GM21825 (cell line): ENCODE measurements around the gene VAV2.
"Not testable (repeated sequence)": the region's sequence is repeated elsewhere in the genome, so short reads cannot be mapped to it uniquely, and the experiment has no call there.

Source experiments
- ATAC-seq: cut with Tn5 transposase; IDR thresholded peaks from one replicate; pipeline ENCODE4 v1.9.1; 2021; ENCODE audit warnings: mild to moderate bottlenecking, moderate library complexity; ENCODE audit not compliant: unreplicated experiment

VAV2 gene

DNA sequence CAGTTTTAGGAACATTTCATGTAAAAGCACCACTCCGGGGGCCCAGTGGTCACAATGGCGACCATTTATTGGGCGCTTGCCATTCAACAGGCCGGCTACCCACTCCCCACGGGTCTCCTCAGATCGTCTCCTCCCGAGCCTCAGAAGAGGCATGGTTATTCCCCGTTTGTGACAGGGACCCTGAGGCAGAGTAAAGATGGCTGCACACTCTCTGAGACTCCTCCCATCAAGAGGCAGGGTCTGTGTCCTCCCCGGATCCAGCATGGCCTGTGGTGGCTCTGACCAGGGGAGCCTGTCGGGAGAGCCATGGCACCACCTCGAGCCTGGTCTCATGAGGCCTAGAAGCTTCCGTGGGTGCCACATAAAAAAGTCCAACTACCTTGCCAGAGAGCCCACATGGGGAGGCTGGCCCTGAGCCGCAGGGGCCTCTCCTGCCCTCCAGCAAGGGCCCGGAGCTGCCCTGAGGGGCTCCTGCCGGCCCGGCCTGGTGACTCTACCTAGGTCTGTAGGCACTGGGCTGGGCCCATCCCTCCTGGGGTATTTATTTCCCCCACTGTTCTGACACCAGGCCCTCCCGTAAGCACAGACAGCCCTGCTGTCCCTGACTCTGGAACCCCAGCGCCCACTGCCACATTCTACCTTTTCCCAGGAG lies 90.8 kb downstream of the VAV2 start:
- no peak for ATAC-seq

DNA sequence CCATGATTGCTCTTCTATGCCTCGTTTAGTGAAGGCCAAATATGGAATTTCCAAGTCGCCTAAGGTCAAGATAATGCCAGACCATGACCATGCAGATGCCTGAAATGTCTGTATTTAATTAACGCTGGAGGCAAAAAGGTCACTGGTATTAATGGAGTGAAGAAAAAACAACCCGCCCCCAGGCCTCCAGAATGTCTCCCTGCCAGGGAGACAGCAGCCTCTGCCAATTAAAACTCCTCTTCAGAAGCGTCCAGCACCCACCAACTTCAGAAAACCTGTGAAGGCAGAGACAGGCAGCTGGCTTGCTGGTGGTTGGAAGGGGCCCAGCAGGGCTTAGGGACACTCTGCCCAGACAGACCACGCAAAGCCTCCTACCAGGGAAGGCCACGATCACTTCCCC lies 94.4 kb downstream of the VAV2 start:
- ATAC-seq: no peak

DNA sequence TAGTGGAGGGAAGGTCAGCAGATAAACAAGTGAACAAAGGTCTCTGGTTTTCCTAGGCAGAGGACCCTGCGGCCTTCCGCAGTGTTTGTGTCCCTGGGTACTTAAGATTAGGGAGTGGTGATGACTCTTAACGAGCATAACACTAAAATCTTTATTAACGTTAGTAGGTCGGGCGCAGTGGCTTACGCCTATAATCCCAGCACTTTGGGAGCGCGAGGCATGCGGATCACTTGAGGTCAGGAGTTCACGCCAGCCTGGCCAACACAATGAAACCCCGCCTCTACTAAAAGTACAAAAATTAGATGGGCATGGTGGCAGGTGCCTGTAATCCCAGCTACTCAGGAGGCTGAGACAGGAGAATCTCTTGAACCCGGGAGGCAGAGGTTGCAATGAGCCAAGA lies 96.1 kb downstream of the VAV2 start:
- ATAC-seq: not testable (repeated sequence)

DNA sequence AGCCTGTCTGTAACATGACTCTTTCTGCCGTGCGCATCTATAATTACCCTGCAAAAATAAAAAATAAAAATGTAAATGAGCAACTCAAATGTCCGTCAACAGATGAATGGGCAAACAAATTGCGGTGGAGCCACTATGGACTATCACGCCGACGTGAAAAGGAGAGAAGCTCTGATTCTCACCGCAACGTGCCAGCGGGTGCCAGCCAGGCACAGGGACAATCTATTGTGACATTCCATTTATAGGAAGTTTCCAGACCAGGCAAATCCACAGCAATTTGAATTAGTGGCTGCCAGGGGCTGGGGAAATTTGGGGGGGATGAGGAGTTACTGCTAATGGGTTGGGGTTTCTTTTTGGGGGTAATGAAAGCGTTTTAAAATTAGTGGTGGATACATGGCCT lies 96.8 kb downstream of the VAV2 start:
- ATAC-seq: no peak

DNA sequence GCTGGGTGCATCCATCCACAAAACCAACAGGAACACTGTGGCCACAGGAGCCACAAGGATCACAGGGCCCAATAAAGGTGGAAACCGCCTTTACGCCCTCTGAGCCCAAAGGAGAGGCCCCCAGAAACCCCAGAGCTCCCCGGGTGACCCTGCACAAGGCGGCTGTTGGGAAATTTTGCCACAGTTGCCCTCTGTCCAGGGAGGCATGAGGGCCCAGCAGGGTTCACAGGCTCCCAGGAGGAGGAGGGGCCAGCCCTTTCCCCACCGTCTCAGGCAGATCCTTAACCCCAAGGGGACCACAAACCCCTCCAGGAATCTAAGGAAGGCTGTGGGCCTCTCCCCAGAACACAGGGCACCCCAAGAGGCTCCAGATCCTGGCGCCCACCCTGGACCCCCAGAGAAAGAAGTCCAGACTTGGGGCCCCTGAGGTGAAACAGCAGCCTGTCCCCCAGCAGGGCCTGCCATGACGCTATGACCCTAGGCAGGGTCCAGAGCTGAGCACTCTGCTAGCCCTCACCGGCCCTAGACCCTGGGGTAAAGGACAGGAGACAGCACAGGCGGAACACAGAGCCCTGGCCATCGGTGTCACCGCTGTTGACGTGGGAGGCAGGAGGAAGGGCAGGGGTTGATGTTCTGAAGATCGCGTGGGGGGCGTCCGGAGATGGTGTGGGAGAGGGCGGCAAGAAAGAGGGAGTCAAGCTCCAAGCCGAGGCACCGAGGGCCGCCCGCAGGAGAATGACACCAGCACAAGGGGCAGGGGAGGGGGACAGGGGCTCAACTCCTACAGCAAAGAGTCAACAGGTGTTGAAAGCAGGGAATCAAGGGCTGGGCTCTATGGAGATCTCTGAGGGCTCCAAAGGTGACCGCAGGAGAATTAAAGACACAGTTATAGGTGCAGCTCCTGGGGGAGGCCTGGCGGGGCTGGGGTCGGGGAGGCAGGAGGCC lies 97.5 kb downstream of the VAV2 start:
- ATAC-seq: no peak

DNA sequence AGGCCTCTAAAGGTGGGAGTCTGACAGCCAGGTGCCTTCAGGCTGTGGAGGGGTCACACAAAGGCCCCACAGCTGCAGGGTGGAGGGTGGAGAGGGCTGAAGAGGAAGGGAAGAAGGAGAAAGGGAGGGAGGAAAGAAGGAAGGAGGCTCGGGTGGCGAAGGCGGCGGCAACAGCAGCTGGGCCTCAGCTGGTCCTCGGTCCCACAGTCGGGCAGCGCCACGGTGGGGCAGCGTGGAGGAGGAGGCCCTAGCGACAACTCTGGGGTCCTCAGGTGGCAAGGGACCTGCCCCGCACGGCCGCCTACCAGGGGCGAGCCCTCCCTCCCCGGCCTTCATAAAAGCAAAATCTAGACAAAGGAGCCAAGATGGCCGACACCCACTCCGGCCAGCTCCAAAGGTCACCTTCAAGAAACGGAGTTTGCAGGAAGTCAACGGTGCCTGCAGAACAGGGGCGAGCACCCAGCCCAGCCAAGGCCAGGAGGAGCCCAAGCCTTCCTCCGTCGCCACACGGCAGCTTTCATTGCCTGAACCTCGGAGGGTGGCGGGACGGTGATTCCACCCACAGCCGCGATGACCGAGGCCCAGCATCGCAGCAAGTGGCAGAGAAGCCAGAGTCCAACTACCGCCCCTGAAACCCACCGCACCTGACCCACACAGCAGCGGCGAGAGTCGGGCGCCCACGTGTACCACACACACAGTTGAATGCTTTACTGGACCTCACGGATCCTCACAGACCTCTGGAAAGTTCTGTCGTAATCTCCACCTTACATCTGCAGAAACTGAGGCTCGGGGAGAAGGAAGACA lies 98.7 kb downstream of the VAV2 start:
- ATAC-seq: no peak

DNA sequence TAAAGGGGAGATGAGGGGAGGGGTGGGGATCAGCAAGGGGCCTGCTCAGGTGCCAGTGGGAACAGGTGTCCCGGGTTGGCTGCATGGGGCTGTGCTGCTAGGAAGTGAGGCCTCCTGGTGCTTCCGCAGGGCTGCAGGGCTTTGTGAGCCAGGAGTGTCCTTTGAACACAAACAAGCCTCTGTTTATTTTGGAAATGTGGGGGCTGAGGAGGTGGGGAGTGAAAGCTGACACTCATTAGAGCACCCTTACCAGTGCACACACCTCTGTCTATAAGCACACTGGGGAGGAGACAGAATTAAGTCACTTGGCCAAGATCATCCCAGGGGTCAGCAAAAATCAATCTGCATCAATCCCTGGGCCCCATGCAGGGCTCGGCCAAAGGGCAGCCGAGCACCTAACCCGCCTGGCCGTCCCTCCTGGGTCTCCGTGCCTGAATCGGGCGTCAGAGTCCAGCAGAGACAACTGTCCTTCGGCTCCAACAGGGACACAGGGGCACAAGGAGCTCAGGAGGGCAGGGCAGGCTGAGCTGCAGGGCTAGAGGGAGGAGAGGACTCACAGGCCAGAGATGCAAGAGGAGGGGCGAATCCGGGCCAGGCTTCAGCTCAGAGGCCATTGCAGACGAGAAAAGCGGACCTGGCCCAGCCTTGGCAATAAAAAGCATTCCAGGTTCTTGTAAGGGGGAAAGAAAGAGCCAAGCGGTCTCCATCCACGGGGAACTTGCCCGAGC lies 99.8 kb downstream of the VAV2 start:
- ATAC-seq: no peak

DNA sequence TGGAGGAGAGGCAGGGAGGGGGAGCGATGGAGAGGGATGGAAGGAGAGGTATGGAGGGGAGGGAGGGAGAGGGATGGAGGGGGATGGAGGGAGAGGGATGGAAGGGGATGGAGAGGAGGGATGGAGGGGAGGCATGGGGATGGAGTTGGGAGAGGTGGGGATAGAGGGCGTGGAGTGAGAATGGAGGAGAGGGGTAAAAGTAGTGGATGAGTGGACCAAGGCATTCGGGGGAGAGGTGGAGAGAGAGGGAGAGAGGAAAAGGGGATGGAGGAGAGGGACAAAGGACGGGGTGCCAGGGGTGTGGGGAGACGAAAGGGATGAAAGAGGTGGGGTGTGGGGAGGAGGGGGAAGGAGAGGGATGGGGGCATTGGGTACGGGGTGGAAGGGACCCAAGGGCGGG lies 100.4 kb downstream of the VAV2 start:
- no peak for ATAC-seq

DNA sequence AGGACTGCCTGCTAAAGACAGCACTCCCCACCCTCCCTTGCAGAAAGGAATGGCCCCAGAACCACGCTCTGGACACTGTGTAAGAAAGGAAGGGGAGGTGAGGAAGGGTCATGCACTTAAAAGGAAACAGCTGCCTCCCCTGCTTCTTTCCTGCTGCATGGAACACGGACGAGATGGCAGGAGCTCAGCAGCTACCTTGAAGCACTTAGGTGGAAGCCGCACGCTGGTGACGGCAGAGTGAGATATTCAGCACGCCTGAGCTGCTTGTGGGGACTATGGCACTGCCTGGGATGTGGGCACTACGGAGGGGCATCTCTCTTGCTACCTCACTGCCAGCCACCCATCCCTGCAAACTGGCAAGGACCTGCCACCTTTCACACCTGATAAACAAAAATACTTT lies 101.5 kb downstream of the VAV2 start:
- no peak for ATAC-seq

DNA sequence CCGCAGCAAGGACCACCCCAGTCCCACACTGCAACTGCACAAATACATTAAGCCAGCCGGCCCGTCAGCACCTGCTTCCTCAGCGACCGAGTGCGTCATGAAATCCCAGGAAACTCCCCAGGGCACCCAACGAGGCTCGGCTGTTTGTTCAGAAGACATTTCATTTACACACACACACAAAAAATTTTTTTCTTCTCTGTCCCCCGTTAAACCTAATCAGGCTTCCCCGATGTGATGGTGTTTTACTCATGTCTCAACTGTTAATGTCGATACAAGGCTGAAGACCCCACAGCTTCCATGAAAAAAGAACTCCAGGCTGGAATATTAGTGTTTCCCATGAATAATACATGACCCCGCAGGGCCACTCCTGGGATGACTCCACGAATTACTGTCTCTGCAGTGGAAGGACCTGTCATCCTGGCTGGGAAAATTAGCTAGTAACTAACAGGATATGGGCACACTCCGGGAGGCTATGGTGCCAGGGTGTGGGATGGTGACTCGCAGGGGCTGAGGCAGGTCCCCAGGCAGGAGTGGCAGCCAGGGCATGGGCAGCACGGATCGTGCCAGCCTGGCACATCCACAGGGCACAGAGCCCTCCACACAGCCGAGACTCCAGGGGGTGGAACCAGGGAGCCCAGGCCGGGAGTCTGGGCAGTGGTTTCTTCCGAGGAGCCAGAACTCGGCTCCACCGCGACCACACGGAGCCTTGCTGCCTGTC lies 102.4 kb downstream of the VAV2 start:
- ATAC-seq: no peak

DNA sequence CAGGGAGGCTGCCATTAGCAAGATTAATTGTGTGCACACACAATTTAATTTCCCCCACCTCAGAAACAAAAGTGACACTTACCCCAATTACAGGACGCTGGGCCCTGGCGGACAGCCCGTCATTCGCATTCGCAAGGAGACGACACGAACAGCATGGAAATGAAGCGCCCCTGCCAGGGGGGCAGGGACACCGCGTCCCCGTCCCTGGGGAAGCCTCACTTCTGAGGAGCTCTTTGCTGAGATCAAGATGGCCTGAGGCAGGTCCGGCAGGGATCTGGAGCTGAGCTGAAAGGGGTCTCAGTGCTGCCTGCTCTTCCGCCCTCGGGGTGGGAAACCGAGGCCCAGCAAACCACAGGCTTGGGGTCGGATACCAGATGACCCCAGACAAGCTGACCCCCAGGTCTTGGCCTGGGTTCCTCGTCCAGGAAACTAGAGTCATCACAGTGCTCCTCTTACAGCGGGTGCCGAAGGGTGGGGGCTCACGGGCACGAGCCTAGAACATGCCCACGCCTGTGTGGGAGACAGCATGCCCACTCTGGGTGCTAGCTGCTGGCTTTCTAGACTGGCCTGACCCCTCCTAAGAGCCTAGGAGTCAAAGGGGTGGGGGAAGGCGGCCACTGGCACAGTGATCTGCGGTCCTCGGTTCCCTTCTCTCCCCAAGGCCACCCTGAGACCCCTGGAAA lies 103.2 kb downstream of the VAV2 start:
- ATAC-seq: no peak

DNA sequence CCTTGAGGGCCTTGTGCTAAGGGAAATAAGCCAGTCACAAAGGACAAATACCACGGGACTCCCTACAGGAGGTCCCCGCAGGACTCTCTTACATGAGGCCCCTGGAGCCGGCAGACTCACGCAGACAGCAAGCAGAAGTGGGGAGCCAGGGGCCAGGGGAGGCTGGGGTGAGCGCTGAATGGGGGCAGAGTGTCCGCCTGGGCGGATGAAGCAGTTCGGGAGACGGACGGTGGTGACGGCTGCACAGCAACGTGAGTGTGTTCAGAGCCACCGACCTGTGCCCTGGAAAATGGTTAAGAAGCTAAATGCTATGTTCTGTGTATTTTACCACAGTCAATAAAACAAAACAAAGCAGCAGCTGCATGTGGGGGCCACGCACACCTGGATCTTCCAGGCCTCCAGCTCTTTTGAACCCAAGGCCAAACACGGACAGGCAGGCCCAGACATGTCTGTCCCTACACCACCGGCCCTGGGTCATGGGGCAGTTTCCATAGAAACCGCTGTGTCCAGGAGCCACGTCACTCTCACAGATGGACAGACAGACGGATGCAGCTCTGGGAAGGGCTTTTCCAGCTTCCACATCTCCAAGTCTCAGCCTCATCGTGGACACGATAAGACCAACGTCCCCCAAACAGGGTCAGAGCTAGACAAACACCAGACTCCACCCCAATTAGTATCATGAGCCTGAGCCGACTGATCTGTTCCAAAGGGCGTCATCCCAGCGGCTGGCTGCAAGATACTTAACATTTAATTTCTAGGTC lies 103.9 kb downstream of the VAV2 start:
- ATAC-seq: no peak

DNA sequence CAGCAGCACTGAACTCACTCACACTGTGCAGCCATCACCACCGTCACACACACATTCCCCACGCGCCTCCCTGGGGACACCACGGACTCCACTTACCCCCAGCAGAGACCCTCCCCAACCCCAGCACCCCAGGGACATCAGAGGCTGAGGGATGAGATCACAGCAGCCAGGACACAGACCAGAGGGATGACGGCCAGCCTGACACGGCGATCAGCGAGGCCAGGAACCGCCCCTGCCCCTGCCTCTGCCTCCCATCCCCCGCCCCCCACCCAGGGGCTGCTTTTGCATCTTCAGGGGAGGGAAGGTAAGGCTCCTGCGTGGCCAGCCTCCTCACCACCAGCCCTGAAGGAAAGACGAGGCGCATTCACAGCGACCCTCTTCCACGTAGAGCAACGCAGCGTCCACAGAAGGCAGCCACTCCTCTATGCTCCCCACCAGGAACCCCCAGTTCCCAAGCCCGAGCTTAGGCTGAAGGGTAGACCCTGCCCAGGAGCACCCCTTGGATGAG lies 104.5 kb downstream of the VAV2 start:
- no peak for ATAC-seq

DNA sequence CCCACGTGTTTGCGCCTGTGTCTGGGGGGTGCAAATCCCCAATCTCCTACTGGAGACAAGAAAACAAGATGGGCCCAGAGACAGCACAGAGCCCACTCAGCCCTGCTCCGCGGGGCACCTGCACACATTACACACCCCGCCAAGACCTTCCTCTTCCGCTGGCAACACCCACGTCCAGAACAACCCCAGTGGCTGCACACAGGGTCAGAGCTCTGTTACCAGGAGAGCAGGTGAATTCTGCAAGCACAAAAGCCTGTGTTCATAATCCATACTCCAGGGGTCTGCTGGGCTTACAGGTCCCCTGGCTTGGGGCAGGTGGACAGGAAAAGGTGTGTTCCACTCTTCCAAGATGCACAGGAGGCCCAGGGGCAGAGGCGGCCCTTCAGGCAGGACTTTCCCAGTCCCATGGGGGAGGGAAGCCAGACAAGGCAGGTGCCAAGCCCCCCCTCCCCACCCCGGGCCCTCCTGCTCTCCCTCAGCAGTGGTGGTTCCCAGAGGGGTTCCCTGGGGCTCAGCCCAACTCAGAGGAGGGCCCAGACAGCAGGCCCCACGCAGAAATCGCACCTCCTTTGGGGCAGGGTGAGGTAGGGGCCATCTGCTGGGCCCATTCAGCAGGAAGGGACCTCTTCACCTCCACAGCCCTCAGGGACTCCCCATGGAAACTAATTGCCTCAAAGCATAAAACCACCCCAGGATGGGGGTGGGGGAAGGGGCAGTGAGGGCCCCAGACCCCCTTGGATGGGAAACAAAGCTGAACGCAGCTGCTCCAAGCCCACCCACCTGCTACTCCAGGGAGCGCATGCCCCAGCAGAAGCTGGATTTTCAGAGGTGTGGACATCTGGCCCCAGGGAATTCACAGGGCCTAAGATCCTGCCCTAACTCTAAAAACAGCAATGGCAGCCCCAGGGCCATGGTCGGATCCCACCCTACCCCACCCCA lies 105.3 kb downstream of the VAV2 start:
- no peak for ATAC-seq

DNA sequence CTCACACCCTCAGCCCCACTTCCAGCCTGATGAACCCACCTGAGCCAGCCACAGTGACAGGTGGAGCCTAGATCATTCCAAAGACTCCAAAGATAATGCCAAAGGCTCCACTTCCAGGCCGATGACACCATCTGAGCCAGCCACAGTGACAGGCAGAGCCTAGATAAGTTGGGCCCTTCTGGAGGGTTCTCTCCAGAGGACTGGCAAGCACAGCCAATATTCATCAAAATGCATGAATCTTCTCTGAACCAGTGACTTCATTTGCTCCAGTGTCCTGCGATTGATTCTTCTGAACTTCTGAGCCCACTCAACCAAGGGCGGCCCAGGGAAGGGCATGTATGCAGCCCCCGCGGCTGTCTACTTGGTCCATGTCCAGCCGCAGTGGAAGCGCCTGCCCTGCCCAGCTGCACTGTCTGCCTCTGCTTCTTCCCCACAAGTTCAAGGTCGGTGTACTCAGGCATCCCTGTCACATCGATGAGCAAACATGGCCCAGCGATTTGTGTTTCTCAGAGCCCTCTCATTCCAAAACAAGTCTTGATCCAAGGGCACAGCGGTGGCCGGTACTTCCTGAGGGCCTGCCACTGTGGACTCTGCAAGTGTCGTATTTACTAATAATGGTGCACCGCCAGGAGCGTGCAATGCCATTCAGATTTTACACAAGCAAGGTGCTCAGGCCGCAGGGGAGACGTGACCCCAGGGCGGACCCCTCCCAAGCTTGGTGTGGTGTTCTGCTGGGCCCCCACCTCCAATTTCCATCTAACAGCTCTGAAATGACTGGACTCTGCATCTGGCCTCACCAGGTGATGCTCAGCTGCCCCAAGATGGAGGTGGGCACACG lies 107.0 kb downstream of the VAV2 start:
- no peak for ATAC-seq

DNA sequence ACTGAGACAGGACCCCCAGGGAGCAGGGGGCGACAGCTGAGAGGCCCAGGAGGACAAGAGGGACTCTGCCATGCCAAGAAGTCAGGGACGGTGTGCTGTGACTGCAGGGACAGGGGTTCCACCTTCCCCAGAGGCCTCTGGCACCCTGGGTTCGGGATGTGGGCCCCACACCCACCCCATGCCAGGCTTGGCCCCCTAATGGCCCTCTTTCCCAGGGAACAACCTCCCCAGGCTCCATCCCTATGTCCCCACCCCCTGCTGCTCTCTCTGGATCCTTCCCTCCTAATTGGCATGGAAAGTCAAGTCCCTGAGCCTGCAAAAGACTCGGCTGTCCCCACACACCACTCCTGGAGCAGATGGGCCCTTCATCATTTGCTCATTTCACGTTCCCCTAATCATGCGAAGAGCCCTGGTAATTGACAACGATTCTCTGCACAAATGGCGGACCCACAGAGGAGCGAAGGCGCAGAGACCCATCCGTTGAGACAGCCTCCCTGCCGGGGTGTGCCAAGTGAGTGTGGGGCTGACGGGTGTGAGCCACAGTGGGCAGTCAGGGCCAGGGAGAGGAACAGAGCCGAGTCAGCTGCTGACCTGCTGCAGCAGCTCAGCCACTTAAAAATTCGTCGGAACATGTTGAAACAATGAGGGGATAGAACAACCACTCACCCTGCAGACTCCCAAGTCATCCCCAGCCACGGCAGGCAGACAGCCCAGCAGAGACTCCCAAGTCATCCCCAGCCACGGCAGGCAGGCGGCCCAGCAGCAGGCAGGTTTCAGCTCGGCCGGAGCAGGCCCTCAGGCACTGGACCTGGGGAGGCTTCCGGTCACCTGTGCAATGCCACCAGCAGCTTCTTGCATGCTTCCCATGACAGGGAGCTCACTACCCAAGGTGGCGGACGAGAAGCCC lies 109.0 kb downstream of the VAV2 start:
- ATAC-seq: no peak
